ENCODE results near the gene ETS2.
"Not testable (repeated sequence)": the region's sequence is repeated elsewhere in the genome, so short reads cannot be mapped to it uniquely, and the experiment has no call there.

The ETS2 gene

DNA sequence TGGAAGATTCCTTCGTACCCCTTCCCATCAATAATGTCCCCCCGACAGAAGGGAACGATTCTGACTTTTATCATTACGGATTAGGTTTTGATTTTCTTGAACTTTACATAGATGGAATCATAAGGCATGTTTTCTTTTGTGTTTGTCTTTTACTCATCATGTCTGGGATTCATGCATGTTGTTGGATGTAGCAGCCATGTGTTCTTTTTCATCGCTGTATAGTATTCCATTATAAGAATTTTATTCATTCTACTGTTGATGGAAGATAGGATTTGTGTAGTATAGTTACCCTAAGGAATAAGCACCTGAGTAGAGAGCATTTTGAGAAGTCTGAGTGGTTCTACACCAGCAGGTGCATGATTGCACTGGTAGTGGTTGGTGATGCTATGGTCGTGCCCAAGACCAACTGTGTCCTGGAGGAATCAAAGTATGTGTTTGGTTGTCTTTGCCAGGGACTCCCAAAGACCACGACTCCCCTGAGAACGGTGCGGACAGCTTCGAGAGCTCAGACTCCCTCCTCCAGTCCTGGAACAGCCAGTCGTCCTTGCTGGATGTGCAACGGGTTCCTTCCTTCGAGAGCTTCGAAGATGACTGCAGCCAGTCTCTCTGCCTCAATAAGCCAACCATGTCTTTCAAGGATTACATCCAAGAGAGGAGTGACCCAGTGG lies 13.5 kb downstream of the ETS2 start:
- no peak for DNase-seq

DNA sequence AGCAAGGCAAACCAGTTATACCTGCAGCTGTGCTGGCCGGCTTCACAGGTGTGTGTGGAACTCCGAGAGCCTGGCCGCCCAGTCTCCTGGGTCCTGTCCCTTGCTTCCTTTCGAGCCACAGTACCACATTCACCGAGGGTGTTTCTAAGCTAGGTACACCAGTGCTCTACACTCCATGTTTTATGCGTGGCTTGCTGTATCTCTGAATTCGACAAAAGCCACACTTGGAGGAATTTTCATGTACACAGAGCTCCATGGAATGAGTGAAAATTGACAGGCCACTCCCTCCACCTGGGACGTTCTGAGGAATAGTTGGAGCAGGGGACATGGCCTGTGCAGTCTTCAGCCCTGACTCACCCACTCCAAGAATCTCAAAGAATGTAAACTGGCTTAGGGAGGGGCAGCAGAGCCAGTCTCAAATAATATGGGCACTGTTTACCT lies 14.0 kb downstream of the ETS2 start:
- peak; percentile 73 for DNase-seq

DNA sequence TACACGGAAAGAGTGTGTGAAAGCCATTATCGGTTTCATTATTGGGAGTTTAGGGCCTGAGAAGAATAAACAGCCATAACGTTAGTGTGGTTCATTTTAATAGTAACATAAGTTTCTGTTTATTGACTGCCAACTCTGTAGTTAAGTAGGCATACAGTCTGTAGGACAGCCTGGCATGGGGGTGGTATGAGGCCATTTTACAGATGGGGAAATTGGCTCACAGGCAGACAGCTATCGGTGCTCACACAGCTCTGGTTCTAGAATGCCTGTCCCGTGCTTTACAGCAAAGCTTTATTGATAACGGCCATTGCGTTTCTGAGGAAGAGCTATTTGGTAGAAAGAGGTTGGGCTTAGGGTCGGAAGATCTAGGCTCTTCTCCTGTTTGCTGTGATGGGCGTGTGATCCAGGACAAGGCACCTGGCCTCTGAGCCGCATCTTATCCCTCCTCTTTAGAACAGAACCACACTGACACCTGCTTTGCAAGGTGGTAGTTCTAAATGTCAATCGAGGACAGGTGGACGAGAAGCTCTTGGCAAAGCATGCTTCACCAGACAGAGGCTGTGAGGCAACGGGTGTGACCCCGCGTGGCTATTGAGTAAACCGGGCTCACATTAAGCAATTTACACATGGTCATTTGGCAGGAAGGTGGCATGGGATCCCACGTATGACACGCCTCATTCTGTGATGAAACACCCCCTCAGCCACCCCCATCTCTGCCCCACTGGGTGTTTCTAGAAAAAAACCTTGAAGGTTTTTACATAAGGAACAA lies 14.9 kb downstream of the ETS2 start:
- DNase-seq, result no peak

- no peak for DNase-seq
Observed at GRCh38 chr21:38821248-38821647, 15.5 kb downstream of the ETS2 start.

DNA sequence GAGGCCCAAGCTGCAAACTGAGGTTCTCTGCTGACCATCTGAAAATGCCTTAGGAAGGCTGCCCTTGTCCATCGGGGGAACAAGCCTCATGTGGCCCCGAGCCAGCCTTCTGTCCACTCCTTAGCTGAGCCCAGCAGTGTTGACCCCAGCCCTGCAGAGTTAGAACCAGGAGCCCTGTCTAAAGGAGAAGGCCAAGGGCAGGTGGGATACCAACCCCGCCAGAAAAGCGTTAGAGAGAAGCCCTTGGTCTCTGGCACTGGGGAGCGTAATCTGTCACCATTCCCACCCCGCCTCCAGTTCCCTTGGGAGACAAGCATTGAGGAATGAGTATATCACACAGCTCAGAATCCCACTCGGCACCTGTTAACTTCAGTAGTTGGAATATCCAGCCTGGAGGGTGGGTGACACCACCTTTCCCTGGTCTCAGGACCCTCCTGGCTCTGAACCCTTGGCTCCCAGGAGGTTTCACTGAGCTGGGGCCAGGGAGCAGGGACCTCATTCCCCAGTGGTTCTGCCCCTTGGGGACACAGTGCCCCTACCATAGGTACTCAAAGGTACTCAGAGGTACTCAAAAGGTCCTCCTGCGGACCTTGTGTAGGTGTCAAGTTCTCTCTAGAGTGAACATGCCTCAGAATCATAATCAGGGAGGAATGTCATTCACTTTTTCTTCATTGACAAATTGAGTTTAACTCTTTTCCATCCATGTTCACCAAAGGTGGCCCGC lies 16.4 kb downstream of the ETS2 start:
- no peak for DNase-seq

GRCh38 chr21:38822778-38823238 lies 17.1 kb downstream of the ETS2 start:
- no peak for DNase-seq

- DNase-seq, result no peak
Observed at GRCh38 chr21:38823737-38824123, 18.0 kb downstream of the ETS2 start.

- DNase-seq, result no peak
Observed at GRCh38 chr21:38824124-38824822, 18.5 kb downstream of the ETS2 start.

DNA sequence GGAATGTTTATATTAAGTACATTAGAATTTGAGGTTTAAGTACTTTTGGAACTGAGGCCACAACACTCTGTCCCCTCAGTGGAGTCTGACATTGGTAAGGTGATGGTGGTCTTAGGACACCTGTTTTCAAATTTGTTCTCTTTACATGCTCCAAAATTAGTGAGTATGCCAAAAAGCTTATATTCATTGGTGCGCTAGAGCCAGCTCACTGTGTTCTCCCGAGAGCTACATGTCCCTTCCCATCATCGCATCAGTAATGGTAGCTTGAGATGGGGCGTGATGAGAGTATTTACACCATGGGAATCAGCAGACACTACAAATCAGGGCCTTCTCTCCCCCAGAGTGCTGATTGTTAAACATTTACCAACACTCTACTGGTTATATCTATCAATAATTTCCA lies 19.5 kb downstream of the ETS2 start:
- DNase-seq, result no peak

GRCh38 chr21:38825921-38826320 lies 20.2 kb downstream of the ETS2 start:
- no peak for DNase-seq

DNA sequence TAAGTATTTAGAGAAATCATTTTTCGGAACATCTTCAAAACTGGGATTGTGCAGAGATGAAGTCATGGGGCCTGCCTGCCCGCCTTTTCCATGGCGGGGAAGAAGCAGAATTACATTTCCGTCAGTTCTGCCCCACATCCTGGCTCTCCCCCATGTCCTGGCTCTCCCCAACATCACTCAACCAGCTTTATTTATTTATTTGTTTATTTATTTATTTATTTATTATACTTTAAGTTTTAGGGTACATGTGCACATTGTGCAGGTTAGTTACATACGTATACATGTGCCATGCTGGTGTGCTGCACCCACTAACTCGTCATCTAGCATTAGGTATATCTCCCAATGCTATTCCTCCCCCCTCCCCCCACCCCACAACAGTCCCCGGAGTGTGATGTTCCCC lies 22.4 kb downstream of the ETS2 start:
- DNase-seq, result not testable (repeated sequence)

DNA sequence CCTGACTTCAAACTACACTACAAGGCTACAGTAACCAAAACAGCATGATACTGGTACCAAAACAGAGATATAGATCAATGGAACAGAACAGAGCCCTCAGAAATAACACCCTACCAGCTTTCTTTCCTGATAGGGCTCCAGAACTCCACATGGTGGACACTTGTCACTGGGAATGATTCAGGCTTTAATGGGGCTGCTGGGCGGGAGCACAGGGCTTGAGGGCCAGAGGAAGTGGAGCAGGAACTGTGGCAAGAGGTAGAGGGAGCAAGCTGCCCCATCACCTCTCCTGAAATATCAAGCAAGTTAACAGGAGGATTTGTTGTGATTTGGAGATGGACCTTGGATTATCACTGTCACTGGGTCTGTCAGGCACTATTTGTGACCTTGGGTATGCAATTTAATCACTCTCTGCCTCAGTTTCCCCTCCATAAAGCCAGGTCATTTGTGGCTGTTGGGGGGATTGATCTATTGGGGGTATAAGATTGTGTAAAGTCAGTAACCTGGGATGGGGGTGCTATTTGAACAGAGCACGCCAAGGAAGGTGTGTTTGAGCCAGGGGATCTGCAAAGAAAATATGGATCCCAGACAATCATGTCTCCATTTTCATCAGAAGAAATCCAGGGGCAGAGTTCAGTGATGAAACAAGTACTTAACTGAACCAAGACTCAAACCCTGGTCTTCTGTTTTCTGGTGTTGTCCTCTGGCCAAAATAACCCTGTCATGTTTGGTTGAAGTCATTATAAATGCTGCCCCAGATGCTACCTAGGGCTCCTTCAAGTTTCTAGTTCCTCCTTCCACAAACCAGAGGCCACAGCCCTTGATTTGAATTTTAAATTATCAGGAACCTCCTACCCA lies 25.2 kb downstream of the ETS2 start:
- DNase-seq, result no peak

- peak; percentile 81 for DNase-seq
Observed at GRCh38 chr21:38831526-38832467, 26.1 kb downstream of the ETS2 start.

- DNase-seq, result no peak
Observed at GRCh38 chr21:38832664-38833063, 26.9 kb downstream of the ETS2 start.

- no peak for DNase-seq
Observed at GRCh38 chr21:38833117-38833516, 27.4 kb downstream of the ETS2 start.

- DNase-seq, result no peak
Observed at GRCh38 chr21:38834725-38835124, 29.0 kb downstream of the ETS2 start.

DNA sequence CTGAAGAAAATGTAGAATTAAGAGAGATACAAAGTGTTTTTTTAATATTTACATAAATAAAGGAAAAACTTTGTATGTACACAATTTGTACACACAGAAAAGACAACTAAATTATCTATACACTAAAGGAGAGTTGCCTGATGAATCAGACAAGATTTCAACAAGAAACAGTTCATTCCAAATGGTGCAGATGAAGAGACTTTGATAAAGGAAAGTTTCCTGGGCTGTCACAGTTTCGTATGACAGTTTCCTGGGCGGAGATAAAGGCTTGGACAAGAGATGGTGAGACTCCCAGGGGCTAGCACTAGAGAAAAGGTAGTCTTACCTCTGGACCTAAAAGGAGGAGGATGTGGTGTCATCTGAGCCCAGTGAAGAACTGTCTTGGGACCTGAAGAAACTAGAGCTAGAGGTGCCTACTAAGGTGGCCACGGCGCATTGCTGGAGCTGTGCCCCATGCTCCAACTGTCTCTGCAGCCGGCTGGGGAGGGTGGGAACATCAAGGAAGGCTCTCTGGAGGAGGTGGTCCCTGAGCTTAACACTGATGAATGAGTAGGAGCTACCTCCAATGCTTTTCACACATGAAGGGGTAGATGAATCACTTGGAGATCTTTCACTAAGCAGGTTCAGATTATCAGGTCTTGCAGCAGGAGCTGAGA lies 32.2 kb downstream of the ETS2 start:
- DNase-seq, result no peak

GRCh38 chr21:38838598-38839327 lies 33.0 kb downstream of the ETS2 start:
- DNase-seq, result no peak

All from NCI-H226 (cell line).